ENCODE data around the gene PDXP. TPM values are rescaled to one million over a fixed set of nuclear protein-coding genes. Genes with fewer than 3 reads are reported as not detected.

Gene PDXP
- total and polyA plus RNA-seq, 9 of the 15 experiments (the other 6 are each of a cell fraction or from before 2014, with no cell fraction given) = 7.9 to 54.2 (median 38.8) TPM

DNA sequence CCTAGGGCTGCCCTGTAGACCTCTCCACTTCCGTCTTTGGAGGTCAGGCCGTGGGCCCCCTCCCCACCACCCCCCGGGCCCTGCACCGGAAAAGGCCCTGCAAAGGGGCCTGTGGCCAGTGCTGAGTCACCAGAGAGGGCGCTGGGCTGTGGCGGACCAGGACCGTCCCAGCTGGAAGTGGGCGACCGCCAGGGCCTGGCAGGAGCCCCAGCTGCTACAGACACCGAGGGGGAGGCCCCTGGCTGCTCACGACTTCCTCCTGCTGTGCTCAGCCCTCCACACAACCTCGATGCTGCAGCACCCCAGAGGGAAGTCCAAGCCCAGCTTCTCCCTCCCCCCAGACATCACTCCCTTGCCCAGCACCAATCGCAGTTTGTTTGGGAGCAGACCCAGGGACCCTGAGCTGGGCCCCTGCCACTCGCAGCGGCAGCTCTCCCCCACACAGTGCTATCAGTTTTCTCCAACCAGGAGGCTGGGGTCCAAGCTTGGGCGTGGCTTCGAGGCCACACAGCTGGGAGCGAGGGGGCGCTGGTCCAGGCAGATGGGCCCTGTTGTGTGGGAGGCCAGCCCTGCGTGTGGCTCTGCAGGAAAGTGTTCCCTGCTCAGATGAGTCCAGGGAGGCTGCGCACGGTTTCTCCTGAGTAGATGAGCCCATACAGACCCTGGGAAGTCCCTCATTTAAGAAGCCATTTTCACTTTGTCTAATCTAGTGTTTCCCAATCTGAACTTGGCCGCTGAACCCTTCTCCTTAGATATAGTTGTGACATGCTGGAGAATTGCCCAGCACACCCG lies 24.7 kb upstream of the PDXP start (continued):
- TF ChIP-seq, protein P1, sequence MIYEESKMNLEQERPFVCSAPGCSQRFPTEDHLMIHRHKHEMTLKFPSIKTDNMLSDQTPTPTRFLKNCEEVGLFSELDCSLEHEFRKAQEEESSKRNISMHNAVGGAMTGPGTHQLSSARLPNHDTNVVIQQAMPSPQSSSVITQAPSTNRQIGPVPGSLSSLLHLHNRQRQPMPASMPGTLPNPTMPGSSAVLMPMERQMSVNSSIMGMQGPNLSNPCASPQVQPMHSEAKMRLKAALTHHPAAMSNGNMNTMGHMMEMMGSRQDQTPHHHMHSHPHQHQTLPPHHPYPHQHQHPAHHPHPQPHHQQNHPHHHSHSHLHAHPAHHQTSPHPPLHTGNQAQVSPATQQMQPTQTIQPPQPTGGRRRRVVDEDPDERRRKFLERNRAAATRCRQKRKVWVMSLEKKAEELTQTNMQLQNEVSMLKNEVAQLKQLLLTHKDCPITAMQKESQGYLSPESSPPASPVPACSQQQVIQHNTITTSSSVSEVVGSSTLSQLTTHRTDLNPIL (CRISPR knock-in tag; IDR thresholded peaks at IDR 0.05) = no peak
- TF ChIP-seq, protein P2, sequence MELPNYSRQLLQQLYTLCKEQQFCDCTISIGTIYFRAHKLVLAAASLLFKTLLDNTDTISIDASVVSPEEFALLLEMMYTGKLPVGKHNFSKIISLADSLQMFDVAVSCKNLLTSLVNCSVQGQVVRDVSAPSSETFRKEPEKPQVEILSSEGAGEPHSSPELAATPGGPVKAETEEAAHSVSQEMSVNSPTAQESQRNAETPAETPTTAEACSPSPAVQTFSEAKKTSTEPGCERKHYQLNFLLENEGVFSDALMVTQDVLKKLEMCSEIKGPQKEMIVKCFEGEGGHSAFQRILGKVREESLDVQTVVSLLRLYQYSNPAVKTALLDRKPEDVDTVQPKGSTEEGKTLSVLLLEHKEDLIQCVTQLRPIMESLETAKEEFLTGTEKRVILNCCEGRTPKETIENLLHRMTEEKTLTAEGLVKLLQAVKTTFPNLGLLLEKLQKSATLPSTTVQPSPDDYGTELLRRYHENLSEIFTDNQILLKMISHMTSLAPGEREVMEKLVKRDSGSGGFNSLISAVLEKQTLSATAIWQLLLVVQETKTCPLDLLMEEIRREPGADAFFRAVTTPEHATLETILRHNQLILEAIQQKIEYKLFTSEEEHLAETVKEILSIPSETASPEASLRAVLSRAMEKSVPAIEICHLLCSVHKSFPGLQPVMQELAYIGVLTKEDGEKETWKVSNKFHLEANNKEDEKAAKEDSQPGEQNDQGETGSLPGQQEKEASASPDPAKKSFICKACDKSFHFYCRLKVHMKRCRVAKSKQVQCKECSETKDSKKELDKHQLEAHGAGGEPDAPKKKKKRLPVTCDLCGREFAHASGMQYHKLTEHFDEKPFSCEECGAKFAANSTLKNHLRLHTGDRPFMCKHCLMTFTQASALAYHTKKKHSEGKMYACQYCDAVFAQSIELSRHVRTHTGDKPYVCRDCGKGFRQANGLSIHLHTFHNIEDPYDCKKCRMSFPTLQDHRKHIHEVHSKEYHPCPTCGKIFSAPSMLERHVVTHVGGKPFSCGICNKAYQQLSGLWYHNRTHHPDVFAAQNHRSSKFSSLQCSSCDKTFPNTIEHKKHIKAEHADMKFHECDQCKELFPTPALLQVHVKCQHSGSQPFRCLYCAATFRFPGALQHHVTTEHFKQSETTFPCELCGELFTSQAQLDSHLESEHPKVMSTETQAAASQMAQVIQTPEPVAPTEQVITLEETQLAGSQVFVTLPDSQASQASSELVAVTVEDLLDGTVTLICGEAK (IDR thresholded peaks at IDR 0.05) = no peak
- TF ChIP-seq, protein P2 (CRISPR knock-in tag; IDR thresholded peaks at IDR 0.05) = no peak
- TF ChIP-seq TCF3 (CRISPR knock-in tag; IDR thresholded peaks at IDR 0.05) (peak; percentile 38; the same call in 1 of the 2 replicates), NCOR1 (IDR thresholded peaks at IDR 0.05) (peak; percentile 33; the same call in 1 of the 2 replicates), CBX2 (IDR thresholded peaks at IDR 0.05; ENCODE audit: insufficient read depth, low read length, poor library complexity, severe bottlenecking) (no peak), ETV1 (tag; conservative IDR thresholded peaks at IDR 0.05; ENCODE audit: low read depth) (0 out of 2 replicates have a peak, but pooled peaks have one; percentile 43)
- TF ChIP-seq, protein P3, sequence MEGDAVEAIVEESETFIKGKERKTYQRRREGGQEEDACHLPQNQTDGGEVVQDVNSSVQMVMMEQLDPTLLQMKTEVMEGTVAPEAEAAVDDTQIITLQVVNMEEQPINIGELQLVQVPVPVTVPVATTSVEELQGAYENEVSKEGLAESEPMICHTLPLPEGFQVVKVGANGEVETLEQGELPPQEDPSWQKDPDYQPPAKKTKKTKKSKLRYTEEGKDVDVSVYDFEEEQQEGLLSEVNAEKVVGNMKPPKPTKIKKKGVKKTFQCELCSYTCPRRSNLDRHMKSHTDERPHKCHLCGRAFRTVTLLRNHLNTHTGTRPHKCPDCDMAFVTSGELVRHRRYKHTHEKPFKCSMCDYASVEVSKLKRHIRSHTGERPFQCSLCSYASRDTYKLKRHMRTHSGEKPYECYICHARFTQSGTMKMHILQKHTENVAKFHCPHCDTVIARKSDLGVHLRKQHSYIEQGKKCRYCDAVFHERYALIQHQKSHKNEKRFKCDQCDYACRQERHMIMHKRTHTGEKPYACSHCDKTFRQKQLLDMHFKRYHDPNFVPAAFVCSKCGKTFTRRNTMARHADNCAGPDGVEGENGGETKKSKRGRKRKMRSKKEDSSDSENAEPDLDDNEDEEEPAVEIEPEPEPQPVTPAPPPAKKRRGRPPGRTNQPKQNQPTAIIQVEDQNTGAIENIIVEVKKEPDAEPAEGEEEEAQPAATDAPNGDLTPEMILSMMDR (IDR thresholded peaks at IDR 0.05 in 2 of 3, conservative IDR thresholded peaks at IDR 0.05 in 1 of 3; ENCODE audit: insufficient read depth in 2 of 3, low read depth in 1 of 3, low read length in 3 of 3) = peak in 2 of 3 experiments; percentile 18 to 34; a peak in 4 of 6 replicates
- TF ChIP-seq, protein P4, sequence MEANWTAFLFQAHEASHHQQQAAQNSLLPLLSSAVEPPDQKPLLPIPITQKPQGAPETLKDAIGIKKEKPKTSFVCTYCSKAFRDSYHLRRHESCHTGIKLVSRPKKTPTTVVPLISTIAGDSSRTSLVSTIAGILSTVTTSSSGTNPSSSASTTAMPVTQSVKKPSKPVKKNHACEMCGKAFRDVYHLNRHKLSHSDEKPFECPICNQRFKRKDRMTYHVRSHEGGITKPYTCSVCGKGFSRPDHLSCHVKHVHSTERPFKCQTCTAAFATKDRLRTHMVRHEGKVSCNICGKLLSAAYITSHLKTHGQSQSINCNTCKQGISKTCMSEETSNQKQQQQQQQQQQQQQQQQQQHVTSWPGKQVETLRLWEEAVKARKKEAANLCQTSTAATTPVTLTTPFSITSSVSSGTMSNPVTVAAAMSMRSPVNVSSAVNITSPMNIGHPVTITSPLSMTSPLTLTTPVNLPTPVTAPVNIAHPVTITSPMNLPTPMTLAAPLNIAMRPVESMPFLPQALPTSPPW (CRISPR knock-in tag; IDR thresholded peaks at IDR 0.05) = peak; percentile 72
